Nephron (organoid): ENCODE data around the gene BIRC5.

Experiments used
- H3K27ac Mint-ChIP-seq, 3 experiments: 2 replicates each; pipeline ENCODE4 v1.8.0; 2020; ENCODE audit warnings: mixed read lengths in 3 of 3, mild to moderate bottlenecking in 2 of 3, moderate library complexity in 1 of 3
- H3K27me3 Mint-ChIP-seq: 2 replicates; pipeline ENCODE4 v1.8.0; 2021; ENCODE audit warnings: low read depth, mild to moderate bottlenecking, moderate library complexity, mixed read lengths
- H3K36me3 Mint-ChIP-seq: 2 replicates; pipeline ENCODE4 v1.8.0; 2020; ENCODE audit warnings: low read depth, mixed read lengths
- H3K4me1 Mint-ChIP-seq: 2 replicates; pipeline ENCODE4 v1.8.0; 2020; ENCODE audit warnings: mixed read lengths
- H3K4me3 Mint-ChIP-seq, 3 experiments: 2 replicates each; pipeline ENCODE4 v1.8.0; 2020; ENCODE audit warnings: mild to moderate bottlenecking in 3 of 3, mixed read lengths in 3 of 3, moderate library complexity in 2 of 3
- H3K9me3 Mint-ChIP-seq: 2 replicates; pipeline ENCODE4 v1.8.0; 2020; ENCODE audit warnings: mixed read lengths
- CTCF ChIP-seq, 3 experiments: fragments of 200-600 bp; sonication (generic); IDR thresholded peaks; one replicate each; pipeline ENCODE4 v1.5.0; 2021; ENCODE audit warnings: antibody characterized with exemption in 3 of 3; ENCODE audit not compliant: unreplicated experiment in 3 of 3

Gene BIRC5

GRCh38 chr17:78225088-78225865 is 11.2 kb downstream of the BIRC5 start:
- TF ChIP-seq CTCF (IDR thresholded peaks at IDR 0.05; ENCODE audit: unreplicated experiment in 3 of 3), result no peak
- peaks cover 22% of the 10 kb centered on the region for H3K36me3 Mint-ChIP-seq
- peak overlapping the region in 1 of 3 experiments; percentile 32 for H3K27ac Mint-ChIP-seq
- H3K4me1 Mint-ChIP-seq, result peaks cover 33% of the 10 kb centered on the region
- H3K27me3 Mint-ChIP-seq, result peaks cover 31% of the 10 kb centered on the region
- H3K9me3 Mint-ChIP-seq, result no peaks in the 10 kb centered on the region
- H3K4me3 Mint-ChIP-seq, result no peak overlapping the region

- no peak overlapping the region for H3K4me3 Mint-ChIP-seq
- H3K27ac Mint-ChIP-seq, result no peak overlapping the region
- peaks cover 18% of the 10 kb centered on the region for H3K36me3 Mint-ChIP-seq
- TF ChIP-seq CTCF (IDR thresholded peaks at IDR 0.05; ENCODE audit: unreplicated experiment in 3 of 3), result no peak
- peaks cover 37% of the 10 kb centered on the region for H3K4me1 Mint-ChIP-seq
- H3K9me3 Mint-ChIP-seq, result no peaks in the 10 kb centered on the region
- H3K27me3 Mint-ChIP-seq, result peaks cover 40% of the 10 kb centered on the region
Observed at GRCh38 chr17:78226055-78226758, 12.2 kb downstream of the BIRC5 start.

- peaks cover 45% of the 10 kb centered on the region for H3K27me3 Mint-ChIP-seq
- no peak overlapping the region for H3K27ac Mint-ChIP-seq
- no peaks in the 10 kb centered on the region for H3K9me3 Mint-ChIP-seq
- no peak overlapping the region for H3K4me3 Mint-ChIP-seq
- peaks cover 18% of the 10 kb centered on the region for H3K36me3 Mint-ChIP-seq
- peaks cover 37% of the 10 kb centered on the region for H3K4me1 Mint-ChIP-seq
- no peak for TF ChIP-seq CTCF (IDR thresholded peaks at IDR 0.05; ENCODE audit: unreplicated experiment in 3 of 3)
Observed at GRCh38 chr17:78226759-78227454, 12.9 kb downstream of the BIRC5 start.

GRCh38 chr17:78227455-78227916 is 13.4 kb downstream of the BIRC5 start:
- Mint-ChIP-seq H3K4me3 (no peak overlapping the region), H3K27me3 (peaks cover 51% of the 10 kb centered on the region), H3K27ac (no peak overlapping the region), H3K36me3 (peaks cover 18% of the 10 kb centered on the region), H3K9me3 (no peaks in the 10 kb centered on the region), H3K4me1 (peaks cover 37% of the 10 kb centered on the region)
- no peak for TF ChIP-seq CTCF (IDR thresholded peaks at IDR 0.05; ENCODE audit: unreplicated experiment in 3 of 3)

- peaks cover 41% of the 10 kb centered on the region for H3K4me1 Mint-ChIP-seq
- H3K9me3 Mint-ChIP-seq, result no peaks in the 10 kb centered on the region
- TF ChIP-seq CTCF (IDR thresholded peaks at IDR 0.05; ENCODE audit: unreplicated experiment in 3 of 3), result no peak
- H3K27ac Mint-ChIP-seq, result no peak overlapping the region
- H3K27me3 Mint-ChIP-seq, result peaks cover 54% of the 10 kb centered on the region
- H3K4me3 Mint-ChIP-seq, result no peak overlapping the region
- H3K36me3 Mint-ChIP-seq, result peaks cover 11% of the 10 kb centered on the region
Observed at GRCh38 chr17:78228176-78228575, 14.1 kb downstream of the BIRC5 start.
